HCT116 (cell line): ENCODE data around the gene PIK3R1. TPM values are rescaled to one million over a fixed set of nuclear protein-coding genes. Genes with fewer than 3 reads are reported as not detected.

Experiments used
- ATAC-seq: fragments of 200-7000 bp; cut with Tn5 transposase; 2 replicates; pipeline ENCODE4 v1.9.1; 2020; ENCODE audit warnings: mild to moderate bottlenecking, moderate library complexity
- BruUV-seq: library from RNA; stranded (reverse); fragments of 400-500 nt; replicated peaks from 2 replicates; lab custom pipeline; 2021; lab: Mats Ljungman, UMichigan
- CTCF ChIA-PET: fragments of 300-600 bp; sonication (Branson Sonifier 250); formaldehyde crosslinking; loops from one replicate; lab custom pipeline; 2021; ENCODE audit warnings: antibody characterized with exemption; lab: Charles Lee
- POLR2A ChIA-PET: fragments of 300-600, 350-600 bp; sonication (Branson Sonifier 250); formaldehyde crosslinking; loops from one replicate; lab custom pipeline; 2021; ENCODE audit warnings: antibody characterized with exemption; lab: Charles Lee
- RAD21 ChIA-PET, 2 experiments: fragments of 300-600 bp; sonication (Branson Sonifier 250); formaldehyde crosslinking; loops; one replicate each; lab custom pipeline; 2023; ENCODE audit warnings: low total read pairs in 2 of 2; ENCODE audit not compliant: uncharacterized antibody in 2 of 2, unreplicated experiment in 2 of 2, low non-redundant PET in 1 of 2; lab: Charles Lee
- DNase-seq: peaks from one replicate; pipeline ENCODE4 v3.0.0-alpha.2; 2010; ENCODE audit warnings: low read depth, low spot score
- H2AFZ ChIP-seq: fragments of 200-600 bp; shearing (Covaris generic), sonication (generic); 2 replicates; pipeline ENCODE4 v1.6.1; 2017; ENCODE audit warnings: low read depth, mixed run types, mixed read lengths, antibody characterized with exemption, low read length; ENCODE audit not compliant: poor library complexity, severe bottlenecking
- H3K27ac ChIP-seq: 2 replicates; pipeline ENCODE4 v1.5.1; 2012; ENCODE audit warnings: low read depth, low read length
- H3K27me3 ChIP-seq: fragments of 200-600 bp; sonication (generic); 2 replicates; pipeline ENCODE4 v1.6.1; 2016; ENCODE audit warnings: mixed run types, low read length, mixed read lengths; ENCODE audit not compliant: insufficient read depth
- H3K36me3 ChIP-seq, 2 experiments: fragments of 200-500 bp in 1 of 2; fragments of 200-600 bp in 1 of 2; sonication (Bioruptor generic) in 1 of 2; sonication (generic) in 1 of 2; 2 replicates each; pipeline versions ENCODE4 v1.5.1 to v1.6.1; 2014 to 2016; ENCODE audit warnings: low read length in 2 of 2, inconsistent platforms in 1 of 2, mixed read lengths in 1 of 2, mixed run types in 1 of 2; ENCODE audit not compliant: insufficient read depth in 2 of 2, control insufficient read depth in 1 of 2
- H3K4me1 ChIP-seq, 2 experiments: fragments of 200-600 bp in 1 of 2; sonication (generic) in 1 of 2; 2 replicates each; pipeline versions ENCODE4 v1.5.1 to v1.6.1; 2012 to 2017; ENCODE audit warnings: low read length in 2 of 2, inconsistent platforms in 1 of 2, mild to moderate bottlenecking in 1 of 2, mixed read lengths in 1 of 2, mixed run types in 1 of 2, moderate library complexity in 1 of 2; ENCODE audit not compliant: insufficient read depth in 2 of 2, control insufficient read depth in 1 of 2
- H3K4me2 ChIP-seq: fragments of 200-600 bp; sonication (generic); 2 replicates; pipeline ENCODE4 v1.6.1; 2017; ENCODE audit warnings: mixed run types, low read length, mixed read lengths
- H3K4me3 ChIP-seq, 2 experiments: fragments of 200-600 bp in 1 of 2; sonication (generic) in 1 of 2; replicated peaks in 1 of 2; 2 replicates each; pipeline ENCODE4 v1.5.1; 2011 to 2016; ENCODE audit warnings: low read length in 2 of 2, control low read depth in 1 of 2, low read depth in 1 of 2, mild to moderate bottlenecking in 1 of 2, mixed read lengths in 1 of 2, mixed run types in 1 of 2
- H3K79me2 ChIP-seq: fragments of 200-600 bp; sonication (generic); 2 replicates; pipeline ENCODE4 v1.6.1; 2017; ENCODE audit warnings: mild to moderate bottlenecking, mixed run types, low read length, moderate library complexity, mixed read lengths; ENCODE audit not compliant: insufficient read depth
- H3K9ac ChIP-seq: fragments of 200-600 bp; sonication (generic); 2 replicates; pipeline ENCODE4 v1.6.1; 2016; ENCODE audit warnings: low read length, mixed read lengths
- H3K9me2 ChIP-seq: fragments of 200-600 bp; sonication (generic), shearing (Covaris generic); 2 replicates; pipeline ENCODE4 v1.6.1; 2017; ENCODE audit warnings: mixed run types, mild to moderate bottlenecking, moderate library complexity; ENCODE audit not compliant: insufficient read depth
- H3K9me3 ChIP-seq, 2 experiments: fragments of 200-500 bp in 1 of 2; fragments of 200-600 bp in 1 of 2; sonication (Bioruptor generic) in 1 of 2; sonication (generic) in 1 of 2; 2 replicates each; pipeline ENCODE4 v1.6.1; 2014 to 2017; ENCODE audit warnings: low read length in 2 of 2, mixed read lengths in 2 of 2, inconsistent platforms in 1 of 2, low read depth in 1 of 2, mild to moderate bottlenecking in 1 of 2, mixed run types in 1 of 2, moderate library complexity in 1 of 2; ENCODE audit not compliant: control insufficient read depth in 1 of 2, insufficient read depth in 1 of 2
- H4K20me1 ChIP-seq: fragments of 200-600 bp; sonication (generic), shearing (Covaris generic); 2 replicates; pipeline ENCODE4 v1.6.1; 2017; ENCODE audit warnings: mixed run types, mild to moderate bottlenecking, moderate library complexity; ENCODE audit not compliant: insufficient read depth
- CBX3 ChIP-seq: IDR thresholded peaks from 2 replicates; pipeline ENCODE4 v1.6.1; 2012; ENCODE audit warnings: low read depth
- CTCF ChIP-seq, 3 experiments: fragments of 200-600 bp in 1 of 3; sonication (generic) in 1 of 3; IDR thresholded peaks in 2 of 3; conservative IDR thresholded peaks in 1 of 3; 2 replicates each; pipeline ENCODE4 v1.5.1; 2012 to 2017; ENCODE audit warnings: low read depth in 2 of 3, low read length in 2 of 3, antibody characterized with exemption in 1 of 3, borderline replicate concordance in 1 of 3, control low read depth in 1 of 3, mild to moderate bottlenecking in 1 of 3, mixed read lengths in 1 of 3, mixed run types in 1 of 3, moderate library complexity in 1 of 3; ENCODE audit not compliant: insufficient read depth in 1 of 3
- EGR1 ChIP-seq: IDR thresholded peaks from 2 replicates; pipeline ENCODE4 v1.6.1; 2012; ENCODE audit warnings: low read depth
- MAX ChIP-seq: IDR thresholded peaks from 2 replicates; pipeline ENCODE4 v1.6.1; 2012
- POLR2A ChIP-seq: IDR thresholded peaks from 2 replicates; pipeline ENCODE4 v1.7.0; 2011; ENCODE audit warnings: borderline replicate concordance; ENCODE audit not compliant: insufficient read depth, insufficient read length; ENCODE audit errors: extremely low read depth
- POLR2AphosphoS5 ChIP-seq: IDR thresholded peaks from 2 replicates; pipeline ENCODE4 v1.6.1; 2011; ENCODE audit warnings: mild to moderate bottlenecking, low read depth, low read length, moderate library complexity
- SIN3A ChIP-seq: IDR thresholded peaks from 2 replicates; pipeline ENCODE4 v1.6.1; 2012; ENCODE audit warnings: low read depth
- SP1 ChIP-seq: IDR thresholded peaks from 2 replicates; pipeline ENCODE4 v1.6.1; 2012; ENCODE audit warnings: low read depth
- TCF7L2 ChIP-seq: IDR thresholded peaks from 2 replicates; pipeline ENCODE4 v1.7.0; 2011; ENCODE audit warnings: borderline replicate concordance, inconsistent platforms; ENCODE audit not compliant: insufficient read depth, insufficient read length; ENCODE audit errors: extremely low read depth
- YY1 ChIP-seq: IDR thresholded peaks from 2 replicates; pipeline ENCODE4 v1.6.1; 2011; ENCODE audit warnings: low read length, low read depth, moderate library complexity, mild to moderate bottlenecking; ENCODE audit not compliant: insufficient replicate concordance; ENCODE audit errors: extremely low read depth
- ZBTB33 ChIP-seq: IDR thresholded peaks from 2 replicates; pipeline ENCODE4 v1.6.1; 2011; ENCODE audit warnings: mild to moderate bottlenecking, low read length, moderate library complexity; ENCODE audit not compliant: insufficient replicate concordance; ENCODE audit errors: extremely low read depth
- ZFX ChIP-seq: fragments of 450-650 bp; IDR thresholded peaks from 2 replicates; pipeline ENCODE4 v1.6.1; 2017
- ZNF274 ChIP-seq: fragments of 200-500 bp; sonication (Bioruptor generic); IDR thresholded peaks from 2 replicates; pipeline ENCODE4 v1.6.1; 2014; ENCODE audit warnings: mild to moderate bottlenecking, low read depth, low read length, inconsistent platforms
- intact Hi-C: fragments of 100-400 bp; cut with micrococcal nuclease; formaldehyde crosslinking; loops from 2 replicates; pipeline ENCODE4 v1.10.0; 2022
- total RNA-seq: library from RNA; stranded (reverse); gene quantifications from one replicate; pipeline ENCODE4 v1.2.1, GENCODE V29; 2021; ENCODE audit not compliant: unreplicated experiment

PIK3R1 gene
- total RNA-seq, 1 experiment from 2014 or later: 7.2 TPM

GRCh38 chr5:68214482-68215207 is 911 bp upstream of the PIK3R1 start:
- Histone ChIP-seq H2AFZ (peak overlapping the region; percentile 49), H3K4me3 (peak overlapping the region; percentile 83 to 86), H3K36me3 (no peaks in the 10 kb centered on the region), H3K9me3 (0 out of 4 replicates have a peak, but pooled peaks cover 0 to 4% of the 10 kb centered on the region in 2 experiments), H3K4me1 (peaks cover 11 to 16% of the 10 kb centered on the region in 2 experiments; a peak in 2 of 4 replicates), H3K27me3 (no peaks in the 10 kb centered on the region), H3K4me2 (peak overlapping the region; percentile 93), H3K9me2 (no peaks in the 10 kb centered on the region), H3K27ac (peak overlapping the region; percentile 97), H4K20me1 (no peaks in the 10 kb centered on the region), H3K79me2 (peaks cover 14% of the 10 kb centered on the region), H3K9ac (peak overlapping the region; percentile 75)
- POLR2A ChIA-PET: interaction anchor here (0.6 to 2.2 kb wide), 6 partner anchors 9 to 664 kb away, joined by 3 to 10 read pairs (median 6); no protein-coding TSS in a partner anchor
- no peak for DNase-seq
- ATAC-seq: no peak
- RAD21 ChIA-PET: no interaction called here
- TF ChIP-seq ZNF274: no peak
- TF ChIP-seq EGR1: no peak
- no peak for TF ChIP-seq YY1
- no peak; the same call in 1 of the 2 replicates for TF ChIP-seq SP1
- TF ChIP-seq CBX3: no peak
- TF ChIP-seq ZFX: no peak
- TF ChIP-seq SIN3A: peak; percentile 50; the same call in 1 of the 2 replicates
- TF ChIP-seq TCF7L2: no peak
- no peak for TF ChIP-seq POLR2AphosphoS5
- no peak for TF ChIP-seq ZBTB33
- TF ChIP-seq POLR2A: no peak
- no peak for TF ChIP-seq CTCF (IDR thresholded peaks at IDR 0.05 in 2 of 3, conservative IDR thresholded peaks at IDR 0.05 in 1 of 3; ENCODE audit: borderline replicate concordance in 1 of 3, insufficient read depth in 1 of 3, low read depth in 2 of 3, low read length in 2 of 3)
- peak; percentile 4; the same call in 1 of the 2 replicates for TF ChIP-seq MAX
- intact Hi-C loops: loop anchor here (1.0 kb wide), 1 partner anchor 215 kb away; no protein-coding TSS in a partner anchor
- TSS peak; percentile 81 for BruUV-seq
- CTCF ChIA-PET: interaction anchor here (0.6 to 0.8 kb wide), 2 partner anchors 24 to 216 kb away, joined by 3 to 4 read pairs; no protein-coding TSS in a partner anchor
